Activated CD8-positive, alpha-beta memory T cell treated with anti-CD3 and anti-CD28 coated beads for 4 hours (primary cell): Measurements from ENCODE around the gene TBC1D3G.
"Not testable (repeated sequence)": the region's sequence is repeated elsewhere in the genome, so short reads cannot be mapped to it uniquely, and the experiment has no call there.

Experiments
- DNase-seq, 2 donors: peaks; one replicate each; pipeline ENCODE4 v3.0.0-alpha.2; 2020; ENCODE audit warnings: low read depth in 2 of 2

TBC1D3G gene

GRCh38 chr17:36323584-36323983 is at the start of gene TBC1D3G:
TBC1D3G (plus strand) TSS chr17:36323884; CDS start chr17:36325412, 1,528 bp downstream.
- not testable (repeated sequence) for DNase-seq

- not testable (repeated sequence) for DNase-seq
These were observed 40.4 kb upstream of the TBC1D3G start for GRCh38 chr17:36283256-36283655.

- DNase-seq: not testable (repeated sequence)
These were observed 39.5 kb upstream of the TBC1D3G start for GRCh38 chr17:36284219-36284618.

- DNase-seq: not testable (repeated sequence)
These were observed 33.6 kb upstream of the TBC1D3G start for GRCh38 chr17:36289965-36290612.

- DNase-seq: not testable (repeated sequence)
These were observed 28.5 kb upstream of the TBC1D3G start for GRCh38 chr17:36295161-36295560.

GRCh38 chr17:36315736-36316135 is 7.9 kb upstream of the TBC1D3G start:
- not testable (repeated sequence) for DNase-seq

GRCh38 chr17:36362496-36362895 is 38.8 kb downstream of the TBC1D3G start:
- not testable (repeated sequence) for DNase-seq

GRCh38 chr17:36375938-36376337 is 52.3 kb downstream of the TBC1D3G start:
- not testable (repeated sequence) for DNase-seq
